NT2/D1 (cell line): ENCODE data around the gene LCMT1.

Experiments used
- SUZ12 ChIP-seq: IDR thresholded peaks from 2 replicates; pipeline ENCODE4 v1.6.1; 2011; ENCODE audit not compliant: insufficient read length, insufficient read depth; ENCODE audit errors: extremely low read depth
- YY1 ChIP-seq: IDR thresholded peaks from 2 replicates; pipeline ENCODE4 v1.6.1; 2011; ENCODE audit not compliant: insufficient read length, insufficient read depth
- ZNF274 ChIP-seq: IDR thresholded peaks from 2 replicates; pipeline ENCODE4 v1.6.1; 2011; ENCODE audit warnings: mild to moderate bottlenecking, low read depth, low read length

DNA sequence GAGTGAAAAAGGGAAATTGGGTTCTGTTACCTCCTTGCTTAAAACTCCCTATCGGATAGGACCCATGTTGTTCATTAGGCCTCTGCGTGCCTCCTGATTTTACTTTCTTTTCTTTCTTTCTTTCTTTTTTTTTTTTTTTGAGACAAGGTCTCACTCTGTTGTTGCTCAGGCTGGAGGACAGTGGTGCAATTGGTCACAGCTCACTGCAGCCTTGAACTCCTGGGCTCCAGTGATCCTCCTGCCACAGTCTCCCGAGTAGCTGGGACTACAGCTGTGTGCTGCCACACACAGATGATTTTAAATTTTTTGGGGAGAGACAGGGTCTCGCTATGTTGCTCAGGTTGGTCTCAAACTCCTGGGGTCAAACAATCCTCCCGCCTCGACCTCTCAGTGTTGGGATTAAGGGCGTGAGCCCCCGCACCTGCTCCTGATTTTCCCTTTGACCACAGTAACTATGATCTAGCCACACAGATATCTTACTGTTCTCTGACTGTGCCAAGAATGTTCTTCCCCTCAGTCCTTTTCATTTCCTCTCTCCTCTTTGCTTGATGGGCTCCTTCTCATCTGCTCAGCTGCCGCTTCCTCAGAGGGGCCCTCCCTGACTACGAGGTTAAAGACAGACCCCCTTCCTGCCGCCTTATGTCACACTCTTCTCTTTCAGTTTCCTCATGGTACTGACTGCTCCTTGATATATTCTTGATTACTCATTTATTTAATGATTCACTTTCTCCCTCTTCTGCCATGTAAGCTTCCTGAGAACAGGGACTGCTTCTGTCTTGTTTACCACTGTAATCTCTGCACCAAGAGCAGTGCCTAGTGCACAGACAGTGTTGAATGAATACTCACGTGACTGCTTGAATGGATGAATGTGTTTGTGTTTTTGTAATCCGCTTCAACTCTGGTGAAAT, 44.3 kb downstream of the LCMT1 start:
- TF ChIP-seq YY1 (no peak), ZNF274 (no peak), SUZ12 (no peak)
